Measurements from ENCODE around the gene DHRS4.
"Not testable (repeated sequence)": the region's sequence is repeated elsewhere in the genome, so short reads cannot be mapped to it uniquely, and the experiment has no call there.

DHRS4 gene

DNA sequence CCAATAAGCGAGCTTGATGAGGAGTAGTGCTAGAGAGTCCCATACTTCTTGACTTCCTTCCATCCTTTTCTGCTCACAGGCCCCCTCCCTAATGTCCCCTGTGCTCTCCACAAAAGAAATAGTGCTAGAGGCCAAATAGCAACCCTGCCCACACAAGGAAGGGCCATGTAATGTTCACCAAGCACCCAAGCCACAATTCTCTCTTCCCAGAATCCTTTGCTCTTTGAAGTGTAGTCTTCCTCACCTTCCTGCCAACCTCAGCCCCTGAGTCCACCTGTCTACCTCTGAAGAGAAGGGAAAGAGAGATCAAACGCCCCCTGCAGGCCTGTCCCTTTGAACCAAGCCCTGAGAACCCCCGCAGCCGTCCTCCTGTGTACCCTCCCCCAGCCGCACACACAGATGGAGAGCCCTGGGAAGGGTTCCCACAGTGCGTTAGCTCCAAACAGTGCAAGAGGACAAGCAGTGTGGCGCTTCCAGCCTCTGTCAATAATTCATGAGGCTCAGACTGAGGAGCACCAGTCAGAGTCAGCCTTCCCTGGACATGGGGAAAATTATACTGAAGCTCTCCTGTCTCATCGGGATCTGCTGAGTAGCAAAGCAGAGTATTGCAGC, 1.9 kb upstream of the DHRS4 start:
- TF ChIP-seq, protein P1, sequence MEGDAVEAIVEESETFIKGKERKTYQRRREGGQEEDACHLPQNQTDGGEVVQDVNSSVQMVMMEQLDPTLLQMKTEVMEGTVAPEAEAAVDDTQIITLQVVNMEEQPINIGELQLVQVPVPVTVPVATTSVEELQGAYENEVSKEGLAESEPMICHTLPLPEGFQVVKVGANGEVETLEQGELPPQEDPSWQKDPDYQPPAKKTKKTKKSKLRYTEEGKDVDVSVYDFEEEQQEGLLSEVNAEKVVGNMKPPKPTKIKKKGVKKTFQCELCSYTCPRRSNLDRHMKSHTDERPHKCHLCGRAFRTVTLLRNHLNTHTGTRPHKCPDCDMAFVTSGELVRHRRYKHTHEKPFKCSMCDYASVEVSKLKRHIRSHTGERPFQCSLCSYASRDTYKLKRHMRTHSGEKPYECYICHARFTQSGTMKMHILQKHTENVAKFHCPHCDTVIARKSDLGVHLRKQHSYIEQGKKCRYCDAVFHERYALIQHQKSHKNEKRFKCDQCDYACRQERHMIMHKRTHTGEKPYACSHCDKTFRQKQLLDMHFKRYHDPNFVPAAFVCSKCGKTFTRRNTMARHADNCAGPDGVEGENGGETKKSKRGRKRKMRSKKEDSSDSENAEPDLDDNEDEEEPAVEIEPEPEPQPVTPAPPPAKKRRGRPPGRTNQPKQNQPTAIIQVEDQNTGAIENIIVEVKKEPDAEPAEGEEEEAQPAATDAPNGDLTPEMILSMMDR (IDR thresholded peaks at IDR 0.05; ENCODE audit: insufficient read depth, low read length, poor library complexity, severe bottlenecking) = no peak
- Histone ChIP-seq H3K36me3 (ENCODE audit: control insufficient read depth, insufficient read depth, low read length) (no peaks in the 10 kb centered on the region), H3K27me3 (replicated peaks; ENCODE audit: control insufficient read depth, insufficient read depth, low read length) (no peaks in the 10 kb centered on the region), H3K4me3 (replicated peaks; ENCODE audit: low read depth, low read length) (no peak overlapping the region)
- DNase-seq (ENCODE audit: extremely low read depth, insufficient read length) = no peak

DNA sequence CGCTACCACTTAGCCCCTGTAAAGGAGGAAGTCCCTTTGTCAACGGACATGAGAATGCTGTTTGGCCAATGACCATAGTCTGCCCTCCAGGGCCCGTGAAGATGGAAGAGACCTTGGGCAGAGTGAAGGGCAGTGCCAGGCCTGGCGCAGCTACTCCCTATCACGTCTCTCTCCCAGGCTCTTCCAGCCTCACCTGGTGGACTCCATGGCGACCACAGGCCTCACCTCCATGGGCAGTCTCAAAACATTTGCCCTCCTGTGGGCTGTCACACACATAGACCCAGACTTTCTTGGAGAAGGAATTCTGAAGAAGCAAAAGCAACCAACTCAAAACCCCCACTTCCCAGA, 480 bp upstream of the DHRS4 start:
- not testable (repeated sequence) for H3K36me3 ChIP-seq (ENCODE audit: control insufficient read depth, insufficient read depth, low read length); H3K27me3 ChIP-seq (replicated peaks; ENCODE audit: control insufficient read depth, insufficient read depth, low read length); DNase-seq (ENCODE audit: extremely low read depth, insufficient read length)
- peak overlapping the region; percentile 95 for H3K4me3 ChIP-seq (replicated peaks; ENCODE audit: low read depth, low read length)

GRCh38 chr14:23954279-23954614, 677 bp downstream of the DHRS4 start:
- not testable (repeated sequence) for H3K36me3 ChIP-seq (ENCODE audit: control insufficient read depth, insufficient read depth, low read length); DNase-seq (ENCODE audit: extremely low read depth, insufficient read length); H3K27me3 ChIP-seq (replicated peaks; ENCODE audit: control insufficient read depth, insufficient read depth, low read length)
- H3K4me3 ChIP-seq (replicated peaks; ENCODE audit: low read depth, low read length) = peak overlapping the region; percentile 95

DNA sequence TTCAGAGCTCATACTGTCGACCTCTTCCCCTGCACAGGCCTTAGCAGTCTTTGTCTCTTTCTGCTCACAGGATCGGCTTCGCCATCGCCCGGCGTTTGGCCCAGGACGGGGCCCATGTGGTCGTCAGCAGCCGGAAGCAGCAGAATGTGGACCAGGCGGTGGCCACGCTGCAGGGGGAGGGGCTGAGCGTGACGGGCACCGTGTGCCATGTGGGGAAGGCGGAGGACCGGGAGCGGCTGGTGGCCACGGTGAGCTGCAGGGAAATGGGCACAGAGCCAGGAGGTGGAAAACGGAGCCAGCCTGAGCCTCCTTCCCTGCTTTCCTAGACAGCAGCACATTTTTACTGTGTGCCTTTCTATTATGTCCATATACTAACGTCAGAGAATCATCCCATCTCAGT, 1.4 kb downstream of the DHRS4 start:
- H3K36me3 ChIP-seq (ENCODE audit: control insufficient read depth, insufficient read depth, low read length); DNase-seq (ENCODE audit: extremely low read depth, insufficient read length); H3K27me3 ChIP-seq (replicated peaks; ENCODE audit: control insufficient read depth, insufficient read depth, low read length); H3K4me3 ChIP-seq (replicated peaks; ENCODE audit: low read depth, low read length): not testable (repeated sequence)

- not testable (repeated sequence) for H3K36me3 ChIP-seq (ENCODE audit: control insufficient read depth, insufficient read depth, low read length); H3K4me3 ChIP-seq (replicated peaks; ENCODE audit: low read depth, low read length); DNase-seq (ENCODE audit: extremely low read depth, insufficient read length)
Observed at GRCh38 chr14:23955811-23956210, 2.2 kb downstream of the DHRS4 start.

DNA sequence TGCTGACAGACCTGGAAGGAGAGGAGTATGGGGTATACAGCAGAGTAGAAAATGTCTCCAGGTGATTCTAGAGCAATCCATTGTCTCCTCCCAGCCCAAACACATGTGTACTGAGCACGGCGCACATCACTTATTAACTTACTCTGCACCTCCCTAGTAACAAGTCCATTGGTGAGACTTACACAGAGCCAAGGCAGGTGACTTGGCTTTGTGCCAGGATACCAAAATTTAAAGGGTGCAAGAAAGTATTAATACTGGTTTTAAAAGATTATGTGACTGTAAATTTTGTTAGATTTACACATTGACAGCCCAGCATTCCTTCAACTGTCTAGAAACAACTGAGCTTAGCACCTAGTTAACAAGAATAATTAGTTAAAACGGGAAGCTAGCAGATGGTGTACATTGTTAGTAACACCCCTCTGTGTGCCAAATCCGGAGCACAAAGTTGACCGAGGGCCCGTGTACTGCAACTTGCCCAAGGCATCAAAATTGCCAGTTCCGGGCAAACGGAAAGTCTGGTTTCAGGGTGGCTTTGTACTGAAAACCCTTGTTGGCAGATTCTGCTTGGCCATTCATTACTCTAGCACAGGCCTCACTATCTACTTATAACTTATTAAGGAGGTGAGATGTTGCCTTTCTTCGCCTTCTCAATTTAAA, 4.5 kb downstream of the DHRS4 start:
- H3K4me3 ChIP-seq (replicated peaks; ENCODE audit: low read depth, low read length); H3K36me3 ChIP-seq (ENCODE audit: control insufficient read depth, insufficient read depth, low read length); H3K27me3 ChIP-seq (replicated peaks; ENCODE audit: control insufficient read depth, insufficient read depth, low read length); DNase-seq (ENCODE audit: extremely low read depth, insufficient read length): not testable (repeated sequence)

More at GRCh38 chr14:23955811-23956210, 2.2 kb downstream of the DHRS4 start:
- H3K27me3 ChIP-seq (replicated peaks; ENCODE audit: control insufficient read depth, insufficient read depth, low read length) = not testable (repeated sequence)

- not testable (repeated sequence) for H3K36me3 ChIP-seq (ENCODE audit: control insufficient read depth, insufficient read depth, low read length); H3K4me3 ChIP-seq (replicated peaks; ENCODE audit: low read depth, low read length); DNase-seq (ENCODE audit: extremely low read depth, insufficient read length); H3K27me3 ChIP-seq (replicated peaks; ENCODE audit: control insufficient read depth, insufficient read depth, low read length)
Observed at GRCh38 chr14:23960899-23961298, 7.3 kb downstream of the DHRS4 start.

GRCh38 chr14:23961704-23962103, 8.1 kb downstream of the DHRS4 start:
- H3K4me3 ChIP-seq (replicated peaks; ENCODE audit: low read depth, low read length); H3K36me3 ChIP-seq (ENCODE audit: control insufficient read depth, insufficient read depth, low read length); DNase-seq (ENCODE audit: extremely low read depth, insufficient read length); H3K27me3 ChIP-seq (replicated peaks; ENCODE audit: control insufficient read depth, insufficient read depth, low read length): not testable (repeated sequence)

GRCh38 chr14:23969130-23969480, 15.5 kb downstream of the DHRS4 start:
- not testable (repeated sequence) for H3K36me3 ChIP-seq (ENCODE audit: control insufficient read depth, insufficient read depth, low read length); H3K27me3 ChIP-seq (replicated peaks; ENCODE audit: control insufficient read depth, insufficient read depth, low read length); H3K4me3 ChIP-seq (replicated peaks; ENCODE audit: low read depth, low read length); DNase-seq (ENCODE audit: extremely low read depth, insufficient read length)

- H3K27me3 ChIP-seq (replicated peaks; ENCODE audit: control insufficient read depth, insufficient read depth, low read length); H3K36me3 ChIP-seq (ENCODE audit: control insufficient read depth, insufficient read depth, low read length): not testable (repeated sequence)
- peak; percentile 33 for DNase-seq (ENCODE audit: extremely low read depth, insufficient read length)
- H3K4me3 ChIP-seq (replicated peaks; ENCODE audit: low read depth, low read length) = peak overlapping the region; percentile 35
Observed at GRCh38 chr14:23969481-23970282, 16.1 kb downstream of the DHRS4 start.

DNA sequence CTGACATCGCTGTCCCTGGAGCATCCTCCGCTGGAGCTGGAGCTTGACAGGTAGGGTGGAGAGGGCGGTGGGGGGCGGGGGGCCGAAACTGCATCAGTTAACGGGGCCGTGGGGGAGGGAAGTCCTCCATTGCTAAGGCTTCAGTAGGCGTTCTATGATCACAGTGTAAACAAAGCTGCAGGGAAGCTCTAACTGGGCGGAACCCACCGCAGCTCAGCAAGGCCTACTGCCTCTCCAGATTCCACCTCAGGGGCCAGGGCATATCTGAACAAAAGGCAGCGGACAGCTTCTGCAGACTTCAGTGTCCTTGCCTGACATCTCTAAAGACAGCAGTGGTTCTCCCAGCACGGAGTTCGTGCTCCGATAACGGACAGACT, 16.7 kb downstream of the DHRS4 start:
- not testable (repeated sequence) for H3K4me3 ChIP-seq (replicated peaks; ENCODE audit: low read depth, low read length); H3K36me3 ChIP-seq (ENCODE audit: control insufficient read depth, insufficient read depth, low read length); DNase-seq (ENCODE audit: extremely low read depth, insufficient read length); H3K27me3 ChIP-seq (replicated peaks; ENCODE audit: control insufficient read depth, insufficient read depth, low read length)

DNA sequence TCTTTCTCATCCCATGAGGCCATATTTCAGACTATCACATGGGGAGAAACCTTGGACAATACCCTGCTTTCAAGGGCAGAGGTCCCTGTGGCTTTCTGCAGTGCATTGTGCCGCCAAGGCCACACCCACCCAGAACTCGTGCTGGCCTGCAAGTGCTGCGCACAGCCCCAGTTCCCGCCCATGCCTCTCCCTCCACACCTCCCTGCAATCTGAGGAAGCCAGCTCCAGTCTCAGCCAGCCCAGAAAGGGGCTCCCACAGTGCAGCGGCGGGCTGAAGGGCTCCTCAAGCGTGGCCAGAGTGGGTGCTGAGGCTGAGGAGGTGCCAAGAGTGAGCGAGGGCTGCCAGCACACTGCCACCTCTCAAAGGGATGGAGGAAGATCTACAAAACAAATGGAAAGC, 19.6 kb downstream of the DHRS4 start:
- DNase-seq (ENCODE audit: extremely low read depth, insufficient read length); H3K27me3 ChIP-seq (replicated peaks; ENCODE audit: control insufficient read depth, insufficient read depth, low read length); H3K4me3 ChIP-seq (replicated peaks; ENCODE audit: low read depth, low read length); H3K36me3 ChIP-seq (ENCODE audit: control insufficient read depth, insufficient read depth, low read length): not testable (repeated sequence)

DNA sequence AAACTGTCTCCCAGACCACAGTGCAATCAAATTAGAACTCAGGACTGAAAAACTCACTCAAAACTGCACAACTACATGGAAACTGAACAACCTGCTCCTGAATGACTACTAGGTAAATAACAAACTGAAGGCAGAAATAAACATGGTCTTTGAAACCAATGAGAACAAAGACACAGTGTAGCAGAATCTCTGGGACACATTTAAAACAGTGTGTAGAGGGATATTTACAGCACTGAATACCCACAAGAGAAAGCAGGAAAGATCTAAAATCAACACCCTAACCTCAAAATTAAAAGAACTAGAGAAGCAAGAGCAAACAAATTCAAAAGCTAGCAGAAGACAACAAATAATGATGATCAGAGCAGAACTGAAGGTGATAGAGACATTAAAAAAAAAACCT, 20.5 kb downstream of the DHRS4 start:
- not testable (repeated sequence) for H3K4me3 ChIP-seq (replicated peaks; ENCODE audit: low read depth, low read length); H3K27me3 ChIP-seq (replicated peaks; ENCODE audit: control insufficient read depth, insufficient read depth, low read length)

More for the DNA sequence above, 20.5 kb downstream of the DHRS4 start:
- not testable (repeated sequence) for DNase-seq (ENCODE audit: extremely low read depth, insufficient read length); H3K36me3 ChIP-seq (ENCODE audit: control insufficient read depth, insufficient read depth, low read length)

All from GM06990 (cell line).